ENCODE data around the gene PCDHGB3.
"Not testable (repeated sequence)": the region's sequence is repeated elsewhere in the genome, so short reads cannot be mapped to it uniquely, and the experiment has no call there.

The PCDHGB3 gene

DNA sequence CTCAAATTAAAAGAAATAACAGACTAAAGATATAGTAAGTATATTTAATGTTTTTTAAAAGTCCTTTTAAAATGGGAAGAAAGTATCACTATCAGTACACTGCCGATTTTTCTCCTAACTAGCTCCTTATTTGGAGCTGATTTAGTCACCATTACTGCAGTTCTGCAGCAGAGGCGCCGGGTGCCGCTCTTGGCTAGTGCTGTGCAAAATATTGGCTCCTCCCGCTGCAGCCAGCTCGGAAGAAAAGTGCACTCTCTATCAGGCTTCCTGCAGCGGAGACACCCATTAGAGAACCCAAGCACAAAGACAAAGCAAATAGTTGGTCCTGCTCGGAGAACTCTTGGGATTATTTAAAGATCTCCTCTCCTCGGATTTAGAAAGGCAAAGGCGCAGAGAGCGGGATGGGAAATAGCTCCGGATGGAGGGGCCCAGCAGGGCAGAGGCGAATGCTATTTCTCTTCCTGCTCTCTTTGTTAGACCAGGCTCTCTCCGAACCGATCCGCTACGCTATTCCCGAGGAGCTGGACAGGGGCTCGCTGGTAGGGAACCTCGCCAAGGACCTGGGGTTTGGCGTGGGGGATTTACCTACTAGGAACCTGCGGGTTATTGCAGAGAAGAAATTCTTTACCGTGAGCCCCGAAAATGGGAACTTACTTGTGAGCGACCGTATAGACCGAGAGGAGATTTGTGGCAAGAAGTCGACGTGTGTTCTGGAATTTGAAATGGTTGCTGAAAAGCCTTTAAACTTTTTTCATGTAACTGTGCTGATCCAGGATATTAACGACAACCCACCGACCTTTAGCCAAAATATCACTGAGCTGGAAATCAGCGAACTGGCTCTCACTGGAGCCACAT, at the start of gene PCDHGB3:
TSS of gene PCDHGB3 (plus strand) at position 249 of the 855 bp plus-strand sequence. CDS start at position 402, 153 bp downstream.
- no peak for DNase-seq

DNA sequence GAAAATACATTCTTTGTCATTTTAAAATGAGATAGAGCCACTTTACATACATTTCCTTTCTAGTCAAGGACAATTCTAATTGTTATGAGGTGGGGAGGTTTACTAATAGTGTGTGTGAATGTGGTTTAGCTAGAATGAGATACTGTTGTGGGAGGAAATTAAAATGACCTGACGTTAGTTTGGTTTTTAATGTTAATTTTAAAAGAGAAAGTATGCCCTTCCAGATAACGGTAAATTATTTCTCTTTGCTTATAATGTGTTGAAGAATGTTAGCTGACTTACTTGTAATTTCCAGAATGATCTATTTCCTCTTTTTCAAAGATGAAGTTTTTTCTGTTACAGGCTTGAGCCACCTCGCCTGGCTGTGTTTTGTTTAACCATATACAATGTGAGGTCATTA, 47.8 kb upstream of the PCDHGB3 start:
- no peak for DNase-seq

DNA sequence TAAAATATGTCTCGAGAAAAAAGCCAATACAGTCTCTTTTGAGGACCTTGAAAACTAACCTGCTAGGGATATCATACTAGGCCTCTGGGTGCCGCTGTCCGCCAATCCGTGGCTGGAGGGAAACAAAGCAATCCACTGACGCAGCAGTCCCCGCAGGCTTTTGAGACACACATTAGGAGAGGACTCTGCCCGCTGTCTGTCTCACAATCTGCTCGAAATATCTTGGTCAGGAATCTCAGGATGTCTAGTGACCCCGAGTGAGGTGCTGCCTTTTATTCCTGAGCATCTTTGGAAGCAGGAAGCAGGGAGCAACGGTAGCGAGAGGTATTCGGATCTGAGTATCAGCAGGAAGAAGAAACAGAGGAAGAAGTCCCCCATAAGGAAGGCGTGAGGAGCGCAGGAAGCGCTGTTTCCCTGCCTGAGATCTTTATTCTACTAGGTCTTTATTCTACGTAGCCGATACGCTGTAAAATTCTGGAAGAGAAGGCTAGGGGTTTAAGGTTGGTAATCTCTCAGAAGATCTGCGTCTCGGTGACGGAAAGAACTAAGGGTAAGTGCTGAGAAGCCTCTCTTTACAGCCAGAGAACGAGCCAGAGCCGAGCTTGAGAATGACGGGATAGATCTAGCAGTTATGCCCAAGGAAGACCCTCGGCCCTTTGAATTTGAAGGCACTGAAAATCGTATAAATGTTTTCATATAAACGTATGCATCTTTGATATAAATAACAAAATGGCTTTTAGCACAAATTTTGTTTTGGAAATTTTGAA, 43.8 kb upstream of the PCDHGB3 start:
- DNase-seq: no peak

DNA sequence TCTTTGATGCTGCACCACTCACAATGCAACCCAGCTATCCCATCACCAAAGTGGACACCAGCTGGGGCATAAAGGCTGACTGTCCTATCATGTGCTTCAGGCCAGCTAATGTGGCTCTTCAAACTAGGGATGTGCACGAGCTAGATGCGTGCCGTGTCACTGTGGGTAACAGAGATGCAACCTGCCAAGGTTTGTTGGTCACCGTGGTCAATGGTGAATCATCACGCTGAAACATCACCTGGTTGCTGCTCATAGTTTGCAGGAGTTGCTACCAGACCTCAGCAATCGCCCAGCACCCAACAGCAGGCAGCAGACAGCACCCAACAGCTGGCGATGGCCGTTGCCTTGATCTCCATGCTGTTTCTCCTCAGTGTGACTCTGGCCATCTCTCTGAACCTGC, 41.8 kb upstream of the PCDHGB3 start:
- no peak for DNase-seq

DNA sequence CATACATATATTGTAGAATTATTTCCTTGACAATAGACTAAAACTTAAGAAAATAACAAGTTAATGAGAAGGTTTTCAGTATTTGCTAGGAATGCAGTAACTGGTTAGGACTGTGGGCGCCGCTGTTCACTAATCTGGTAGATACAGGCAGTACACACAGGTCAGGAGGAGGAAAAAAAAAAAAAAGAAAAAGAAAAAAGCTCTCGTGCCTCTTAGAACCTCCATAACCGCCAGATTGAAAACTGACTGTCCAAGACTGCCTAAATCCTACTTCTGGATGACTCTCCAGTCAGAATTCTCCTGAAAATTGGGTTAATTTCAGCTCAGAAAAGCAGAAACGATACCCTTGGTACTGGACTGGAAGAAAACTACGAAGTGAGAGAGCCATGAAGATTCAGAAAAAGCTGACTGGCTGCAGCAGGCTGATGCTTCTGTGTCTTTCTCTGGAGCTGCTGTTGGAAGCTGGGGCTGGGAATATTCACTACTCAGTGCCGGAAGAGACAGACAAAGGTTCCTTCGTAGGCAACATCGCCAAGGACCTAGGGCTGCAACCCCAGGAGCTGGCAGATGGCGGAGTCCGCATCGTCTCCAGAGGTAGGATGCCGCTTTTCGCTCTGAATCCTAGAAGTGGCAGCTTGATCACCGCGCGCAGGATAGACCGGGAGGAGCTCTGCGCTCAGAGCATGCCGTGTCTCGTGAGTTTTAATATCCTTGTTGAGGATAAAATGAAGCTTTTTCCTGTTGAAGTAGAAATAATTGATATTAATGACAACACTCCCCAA, 39.6 kb upstream of the PCDHGB3 start, which contains the start of gene PCDHGA1:
TSS of gene PCDHGA1 (plus strand) at position 216 of the 782 bp plus-strand sequence.
- DNase-seq: no peak

DNA sequence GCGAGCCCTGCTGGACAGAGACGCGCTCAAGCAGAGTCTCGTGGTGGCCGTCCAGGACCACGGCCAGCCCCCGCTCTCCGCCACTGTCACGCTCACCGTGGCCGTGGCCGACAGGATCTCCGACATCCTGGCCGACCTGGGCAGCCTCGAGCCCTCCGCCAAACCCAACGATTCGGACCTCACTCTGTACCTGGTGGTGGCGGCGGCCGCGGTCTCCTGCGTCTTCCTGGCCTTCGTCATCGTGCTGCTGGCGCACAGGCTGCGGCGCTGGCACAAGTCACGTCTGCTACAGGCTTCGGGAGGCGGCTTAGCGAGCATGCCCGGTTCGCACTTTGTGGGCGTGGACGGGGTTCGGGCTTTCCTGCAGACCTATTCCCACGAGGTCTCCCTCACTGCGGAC, 37.5 kb upstream of the PCDHGB3 start:
- DNase-seq: not testable (repeated sequence)

DNA sequence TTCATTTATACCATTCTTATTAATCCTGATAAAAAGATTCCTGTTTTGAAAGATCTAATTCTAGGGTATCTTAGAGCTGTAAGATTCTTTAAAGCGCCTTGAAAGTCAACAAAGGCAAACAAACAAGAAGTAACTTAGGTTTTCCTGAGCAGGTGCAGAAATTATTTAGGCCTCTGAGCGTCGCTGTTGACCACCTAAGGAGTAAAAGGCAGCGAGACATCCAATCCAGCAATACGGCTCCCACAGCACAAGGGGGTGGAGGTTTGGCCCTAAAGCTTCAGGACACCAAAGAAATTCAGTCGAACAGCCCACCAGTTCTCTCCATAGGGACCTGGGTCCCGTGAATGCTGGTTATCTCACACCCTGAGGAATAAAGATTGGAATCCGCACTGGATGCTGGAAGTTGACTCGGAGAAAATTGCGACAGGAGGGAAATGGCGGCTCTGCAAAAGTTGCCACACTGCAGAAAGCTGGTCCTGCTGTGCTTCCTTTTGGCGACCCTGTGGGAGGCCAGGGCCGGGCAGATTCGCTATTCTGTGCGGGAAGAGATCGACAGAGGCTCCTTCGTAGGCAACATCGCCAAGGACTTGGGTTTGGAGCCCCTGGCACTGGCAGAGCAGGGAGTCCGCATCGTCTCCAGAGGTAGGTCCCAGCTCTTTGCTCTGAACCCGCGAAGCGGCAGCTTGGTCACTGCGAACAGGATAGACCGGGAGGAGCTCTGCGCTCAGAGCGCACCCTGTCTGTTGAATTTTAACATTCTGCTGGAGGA, 31.3 kb upstream of the PCDHGB3 start, which contains the start of gene PCDHGA2:
TSS of gene PCDHGA2 (plus strand) at position 223 of the 769 bp plus-strand sequence.
- no peak for DNase-seq

DNA sequence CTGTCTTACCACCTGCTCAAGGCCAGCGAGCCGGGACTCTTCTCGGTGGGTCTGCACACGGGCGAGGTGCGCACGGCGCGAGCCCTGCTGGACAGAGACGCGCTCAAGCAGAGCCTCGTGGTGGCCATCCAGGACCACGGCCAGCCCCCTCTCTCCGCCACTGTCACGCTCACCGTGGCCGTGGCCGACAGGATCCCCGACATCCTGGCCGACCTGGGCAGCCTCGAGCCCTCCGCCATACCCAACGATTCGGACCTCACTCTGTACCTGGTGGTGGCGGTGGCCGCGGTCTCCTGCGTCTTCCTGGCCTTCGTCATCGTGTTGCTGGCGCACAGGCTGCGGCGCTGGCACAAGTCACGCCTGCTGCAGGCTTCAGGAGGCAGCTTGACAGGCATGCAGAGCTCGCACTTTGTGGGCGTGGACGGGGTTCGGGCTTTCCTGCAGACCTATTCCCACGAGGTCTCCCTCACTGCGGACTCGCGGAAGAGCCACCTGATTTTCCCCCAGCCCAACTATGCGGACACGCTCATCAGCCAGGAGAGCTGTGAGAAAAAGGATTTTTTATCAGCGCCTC, 29.2 kb upstream of the PCDHGB3 start:
- DNase-seq: not testable (repeated sequence)

DNA sequence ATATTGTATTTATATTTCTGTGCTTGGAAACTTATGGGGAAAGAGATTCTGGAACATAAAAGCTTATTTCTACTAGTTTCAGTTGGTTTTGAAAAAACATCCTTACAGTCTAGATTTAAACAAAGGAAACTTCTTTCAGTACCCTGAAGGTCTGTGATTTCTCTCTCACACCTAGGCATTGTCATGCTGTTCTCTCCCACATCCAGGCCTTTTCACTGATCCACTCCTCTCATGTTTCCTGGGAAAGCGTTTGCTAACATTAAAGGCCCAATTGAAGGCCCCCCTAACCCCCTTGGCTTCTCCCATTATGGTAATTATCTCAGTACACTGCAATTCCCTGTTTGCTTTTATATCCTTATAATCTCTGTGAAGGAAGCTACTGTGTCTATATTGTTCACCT, 27.3 kb upstream of the PCDHGB3 start:
- DNase-seq: no peak

DNA sequence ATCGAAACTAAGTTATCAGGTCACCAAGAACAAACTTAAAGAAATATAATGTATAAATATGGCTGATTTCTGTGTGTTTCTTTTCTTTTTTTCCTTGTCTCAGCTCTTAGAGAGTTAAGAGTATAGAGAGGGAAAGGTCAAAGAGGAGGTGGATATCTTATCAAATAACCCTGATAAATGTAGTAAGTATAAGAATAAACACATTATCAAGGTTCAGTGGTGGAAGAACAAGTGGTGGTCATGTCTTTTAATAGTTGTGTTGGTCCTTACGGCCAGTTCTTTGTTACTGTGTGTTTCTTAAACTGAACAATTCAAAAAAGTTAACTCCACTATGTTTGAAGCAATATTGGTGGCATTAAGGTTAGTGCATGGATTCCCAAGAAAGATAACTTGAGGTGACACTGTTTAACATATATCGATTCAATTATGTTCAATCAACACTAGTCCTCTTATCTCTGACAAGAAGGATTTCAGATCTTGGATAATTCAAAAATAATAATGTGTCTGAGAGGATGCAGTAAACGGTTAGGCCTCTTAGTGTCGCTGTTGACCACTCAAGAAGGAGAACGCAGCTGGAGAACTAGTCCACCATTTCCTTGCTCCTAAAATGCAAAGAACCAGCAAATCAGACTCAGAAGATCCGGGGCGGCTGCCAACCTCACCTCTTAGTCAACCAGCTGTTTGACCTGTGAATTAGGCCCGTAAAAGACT, 26.6 kb upstream of the PCDHGB3 start, which contains the start of gene PCDHGA3:
TSS of gene PCDHGA3 (plus strand) at position 588 of the 711 bp plus-strand sequence. CDS start 205 bp downstream, outside the sequence.
- peak; percentile 49 for DNase-seq

DNA sequence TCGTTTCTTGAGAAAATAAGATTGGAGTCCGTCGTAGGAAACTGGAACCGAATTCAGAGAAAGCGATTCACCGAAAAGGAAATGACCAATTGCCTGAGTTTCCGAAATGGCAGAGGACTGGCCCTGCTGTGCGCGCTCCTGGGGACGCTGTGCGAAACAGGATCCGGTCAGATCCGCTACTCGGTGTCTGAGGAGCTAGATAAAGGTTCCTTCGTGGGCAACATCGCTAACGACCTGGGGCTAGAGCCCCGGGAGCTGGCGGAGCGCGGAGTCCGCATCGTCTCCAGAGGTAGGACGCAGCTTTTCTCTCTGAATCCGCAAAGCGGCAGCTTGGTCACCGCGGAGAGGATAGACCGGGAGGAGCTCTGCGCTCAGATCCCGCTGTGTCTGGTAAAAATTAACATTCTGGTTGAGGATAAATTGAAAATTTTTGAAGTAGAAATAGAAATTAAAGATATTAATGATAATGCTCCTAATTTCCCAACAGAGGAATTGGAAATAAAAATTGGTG, 26.0 kb upstream of the PCDHGB3 start:
- no peak for DNase-seq

DNA sequence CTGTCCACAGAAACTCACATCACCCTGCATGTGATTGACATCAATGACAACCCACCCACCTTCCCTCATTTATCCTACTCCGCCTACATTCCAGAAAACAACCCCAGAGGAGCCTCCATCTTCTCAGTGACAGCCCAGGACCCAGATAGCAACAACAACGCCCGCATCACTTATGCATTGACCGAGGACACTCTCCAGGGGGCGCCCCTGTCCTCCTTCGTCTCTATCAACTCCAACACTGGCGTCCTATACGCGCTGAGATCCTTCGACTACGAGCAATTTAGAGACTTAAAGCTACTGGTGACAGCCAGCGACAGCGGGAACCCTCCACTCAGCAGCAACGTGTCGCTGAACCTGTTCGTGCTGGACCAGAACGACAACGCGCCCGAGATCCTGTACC, 24.7 kb upstream of the PCDHGB3 start:
- DNase-seq: no peak

DNA sequence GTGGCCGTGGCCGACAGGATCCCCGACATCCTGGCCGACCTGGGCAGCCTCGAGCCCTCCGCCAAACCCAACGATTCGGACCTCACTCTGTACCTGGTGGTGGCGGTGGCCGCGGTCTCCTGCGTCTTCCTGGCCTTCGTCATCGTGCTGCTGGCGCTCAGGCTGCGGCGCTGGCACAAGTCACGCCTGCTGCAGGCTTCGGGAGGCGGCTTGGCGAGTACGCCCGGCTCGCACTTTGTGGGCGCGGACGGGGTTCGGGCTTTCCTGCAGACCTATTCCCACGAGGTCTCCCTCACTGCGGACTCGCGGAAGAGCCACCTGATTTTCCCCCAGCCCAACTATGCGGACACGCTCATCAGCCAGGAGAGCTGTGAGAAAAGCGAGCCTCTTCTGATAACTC, 24.0 kb upstream of the PCDHGB3 start:
- DNase-seq: not testable (repeated sequence)

DNA sequence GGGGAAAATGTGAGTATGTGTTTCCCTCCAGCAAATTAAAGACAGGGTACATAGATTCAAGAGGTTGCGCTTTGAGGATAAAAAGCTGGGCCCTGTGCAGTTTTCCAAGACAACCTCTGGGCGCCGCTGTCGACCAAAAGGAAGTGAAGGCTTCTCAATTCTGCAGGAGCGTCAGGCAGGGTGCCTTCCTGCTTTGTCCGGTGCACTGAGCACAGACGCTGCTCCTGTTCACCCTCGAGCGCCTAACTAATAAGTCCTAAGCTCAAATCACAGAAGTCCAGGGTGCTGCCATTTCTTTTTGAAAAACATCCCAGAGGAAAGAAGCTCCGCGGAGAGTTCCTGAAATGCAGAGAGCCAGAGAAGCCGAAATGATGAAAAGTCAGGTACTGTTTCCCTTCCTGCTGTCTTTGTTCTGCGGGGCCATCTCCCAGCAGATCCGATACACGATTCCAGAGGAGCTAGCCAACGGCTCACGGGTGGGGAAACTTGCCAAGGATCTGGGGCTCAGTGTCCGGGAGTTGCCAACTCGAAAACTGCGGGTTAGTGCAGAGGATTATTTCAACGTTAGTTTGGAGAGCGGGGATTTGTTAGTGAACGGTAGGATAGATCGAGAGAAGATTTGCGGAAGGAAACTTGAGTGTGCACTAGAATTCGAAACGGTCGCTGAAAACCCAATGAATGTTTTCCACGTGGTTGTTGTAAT, 20.0 kb upstream of the PCDHGB3 start, which contains the start of gene PCDHGB1:
TSS of gene PCDHGB1 (plus strand) at position 183 of the 703 bp plus-strand sequence. CDS start at position 345, 162 bp downstream.
- DNase-seq: peak; percentile 77

DNA sequence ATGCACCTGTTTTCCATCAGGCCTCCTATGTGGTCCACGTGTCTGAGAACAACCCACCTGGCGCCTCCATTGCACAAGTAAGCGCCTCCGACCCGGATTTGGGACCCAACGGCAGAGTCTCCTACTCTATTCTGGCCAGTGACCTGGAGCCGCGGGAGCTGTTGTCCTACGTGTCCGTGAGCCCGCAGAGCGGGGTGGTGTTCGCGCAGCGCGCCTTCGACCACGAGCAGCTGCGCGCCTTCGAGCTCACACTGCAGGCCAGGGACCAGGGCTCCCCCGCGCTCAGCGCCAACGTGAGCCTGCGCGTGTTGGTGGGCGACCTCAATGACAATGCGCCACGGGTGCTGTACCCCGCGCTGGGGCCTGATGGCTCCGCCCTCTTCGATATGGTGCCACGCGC, 18.5 kb upstream of the PCDHGB3 start:
- DNase-seq: no peak

DNA sequence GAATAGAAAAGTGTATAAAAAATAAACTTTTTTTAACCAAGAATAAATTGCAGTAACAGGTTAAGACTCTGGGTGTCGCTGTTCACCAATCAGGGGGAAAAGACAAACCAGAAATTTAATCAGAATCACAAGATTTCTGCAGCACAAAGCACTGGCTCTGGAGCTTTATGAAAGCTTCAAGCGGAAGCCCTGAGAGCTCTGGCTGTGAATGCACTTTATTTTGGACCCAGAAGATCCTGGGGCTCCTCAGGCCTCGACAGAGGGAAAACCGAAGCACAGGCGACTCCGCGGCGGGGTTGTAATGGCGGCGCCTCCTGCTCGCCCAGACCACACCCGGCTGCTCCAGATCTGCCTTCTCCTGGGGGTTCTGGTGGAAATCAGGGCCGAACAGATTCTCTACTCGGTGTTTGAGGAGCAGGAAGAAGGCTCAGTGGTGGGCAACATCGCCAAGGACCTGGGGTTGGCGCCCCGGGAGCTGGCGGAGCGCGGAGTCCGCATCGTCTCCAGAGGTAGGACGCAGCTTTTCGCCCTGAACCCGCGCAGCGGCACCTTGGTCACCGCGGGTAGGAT, 15.1 kb upstream of the PCDHGB3 start, which contains the start of gene PCDHGA4:
TSS of gene PCDHGA4 (plus strand) at position 122 of the 570 bp plus-strand sequence. CDS start at position 209, 87 bp downstream.
- DNase-seq: no peak

DNA sequence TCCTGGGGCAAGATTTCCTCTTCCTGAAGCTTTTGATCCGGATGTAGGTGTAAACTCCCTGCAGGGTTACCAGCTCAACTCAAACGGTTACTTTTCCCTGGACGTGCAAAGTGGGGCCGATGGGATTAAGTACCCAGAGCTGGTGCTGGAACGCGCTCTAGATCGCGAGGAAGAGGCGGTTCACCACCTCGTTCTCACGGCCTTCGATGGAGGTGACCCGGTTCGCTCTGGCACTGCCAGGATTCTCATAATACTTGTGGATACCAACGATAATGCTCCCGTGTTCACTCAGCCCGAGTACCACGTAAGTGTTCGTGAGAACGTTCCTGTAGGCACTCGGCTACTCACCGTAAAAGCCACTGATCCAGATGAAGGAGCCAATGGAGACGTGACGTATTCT, 14.4 kb upstream of the PCDHGB3 start:
- DNase-seq: no peak

DNA sequence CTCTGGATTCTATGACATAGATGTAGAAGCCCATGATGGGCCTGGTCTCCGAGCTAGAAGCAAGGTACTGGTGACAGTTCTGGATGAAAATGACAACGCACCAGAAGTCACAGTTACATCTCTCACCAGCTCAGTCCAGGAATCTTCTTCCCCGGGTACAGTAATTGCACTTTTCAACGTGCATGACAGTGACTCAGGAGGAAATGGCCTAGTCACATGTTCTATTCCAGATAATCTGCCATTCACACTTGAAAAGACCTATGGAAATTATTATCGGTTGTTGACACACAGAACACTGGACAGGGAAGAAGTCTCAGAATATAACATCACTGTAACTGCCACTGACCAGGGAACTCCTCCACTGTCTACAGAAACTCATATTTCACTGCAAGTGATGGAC, 13.9 kb upstream of the PCDHGB3 start:
- no peak for DNase-seq

DNA sequence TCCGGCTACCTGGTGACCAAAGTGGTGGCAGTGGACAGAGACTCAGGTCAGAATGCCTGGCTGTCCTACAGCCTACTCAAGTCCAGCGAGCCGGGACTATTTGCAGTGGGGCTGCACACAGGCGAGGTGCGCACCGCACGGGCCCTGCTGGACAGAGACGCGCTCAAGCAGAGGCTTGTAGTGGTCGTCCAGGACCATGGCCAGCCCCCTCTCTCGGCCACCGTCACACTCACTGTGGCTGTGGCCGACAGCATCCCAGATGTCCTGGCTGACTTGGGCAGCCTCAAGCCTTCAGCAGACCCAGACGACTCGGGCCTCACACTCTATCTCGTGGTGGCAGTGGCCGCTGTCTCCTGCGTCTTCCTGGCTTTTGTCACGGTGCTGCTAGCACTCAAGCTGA, 13.1 kb upstream of the PCDHGB3 start:
- no peak for DNase-seq
